ENCODE measurements around the gene NINJ1. TPM values are rescaled to one million over a fixed set of nuclear protein-coding genes. Genes with fewer than 3 reads are reported as not detected.
"Not testable (repeated sequence)": the region's sequence is repeated elsewhere in the genome, so short reads cannot be mapped to it uniquely, and the experiment has no call there.

Gene NINJ1
- total RNA-seq, 3 donors from 2014 or later = 19.5 to 68.9 (median 23.2) TPM

DNA sequence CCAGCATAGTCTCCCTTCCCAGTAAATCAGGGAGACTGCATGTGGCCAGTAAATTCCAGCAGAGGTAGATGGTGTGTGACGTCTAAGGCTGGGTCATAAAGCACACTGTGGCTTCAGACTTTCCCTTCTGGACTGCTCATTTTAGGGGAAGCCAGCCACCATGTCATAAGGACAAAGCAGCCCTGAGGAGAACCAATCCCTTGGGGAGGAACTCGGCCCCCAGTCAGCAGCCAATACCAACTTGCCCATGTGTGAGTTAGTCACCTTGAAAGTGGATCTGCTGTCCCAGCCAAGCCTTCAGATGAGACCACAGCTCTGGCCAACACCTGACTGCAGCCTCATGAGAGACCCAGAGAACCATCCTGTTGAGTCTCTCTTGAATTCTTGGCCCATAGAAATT, 14.7 kb upstream of the NINJ1 start:
- Histone ChIP-seq H3K9me3 (no peaks in the 10 kb centered on the region), H3K4me3 (no peak overlapping the region), H3K4me1 (ENCODE audit: low read depth) (peaks cover 4% of the 10 kb centered on the region), H3K36me3 (ENCODE audit: low read depth) (no peaks in the 10 kb centered on the region)
- no peak for ATAC-seq
- DNase-seq = no peak
- TF ChIP-seq, protein P1, sequence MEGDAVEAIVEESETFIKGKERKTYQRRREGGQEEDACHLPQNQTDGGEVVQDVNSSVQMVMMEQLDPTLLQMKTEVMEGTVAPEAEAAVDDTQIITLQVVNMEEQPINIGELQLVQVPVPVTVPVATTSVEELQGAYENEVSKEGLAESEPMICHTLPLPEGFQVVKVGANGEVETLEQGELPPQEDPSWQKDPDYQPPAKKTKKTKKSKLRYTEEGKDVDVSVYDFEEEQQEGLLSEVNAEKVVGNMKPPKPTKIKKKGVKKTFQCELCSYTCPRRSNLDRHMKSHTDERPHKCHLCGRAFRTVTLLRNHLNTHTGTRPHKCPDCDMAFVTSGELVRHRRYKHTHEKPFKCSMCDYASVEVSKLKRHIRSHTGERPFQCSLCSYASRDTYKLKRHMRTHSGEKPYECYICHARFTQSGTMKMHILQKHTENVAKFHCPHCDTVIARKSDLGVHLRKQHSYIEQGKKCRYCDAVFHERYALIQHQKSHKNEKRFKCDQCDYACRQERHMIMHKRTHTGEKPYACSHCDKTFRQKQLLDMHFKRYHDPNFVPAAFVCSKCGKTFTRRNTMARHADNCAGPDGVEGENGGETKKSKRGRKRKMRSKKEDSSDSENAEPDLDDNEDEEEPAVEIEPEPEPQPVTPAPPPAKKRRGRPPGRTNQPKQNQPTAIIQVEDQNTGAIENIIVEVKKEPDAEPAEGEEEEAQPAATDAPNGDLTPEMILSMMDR (IDR thresholded peaks at IDR 0.05) = no peak
- intact Hi-C loops (cut with DNase I, micrococcal nuclease) = no loop called here

DNA sequence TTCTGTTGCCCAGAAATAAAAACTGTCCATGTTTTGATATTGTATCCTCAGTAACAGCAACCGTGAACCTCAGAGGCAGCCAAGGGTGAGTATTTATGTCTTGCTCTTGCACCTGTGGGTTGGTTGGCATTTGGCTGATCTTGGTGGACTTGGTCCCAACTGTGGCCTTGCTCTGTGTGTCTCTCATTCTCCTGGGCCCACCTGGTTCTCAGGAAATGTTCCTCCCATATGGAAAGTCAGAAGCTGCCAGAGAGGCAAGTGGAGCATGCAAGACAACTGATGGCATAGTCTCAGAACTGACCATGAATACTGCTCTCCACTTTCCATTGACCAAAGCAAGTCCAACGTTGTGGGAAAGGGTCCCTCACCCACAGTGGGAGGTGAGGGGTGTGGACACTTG, 13.6 kb upstream of the NINJ1 start:
- DNase-seq (no peak), ATAC-seq (no peak)
- intact Hi-C loops (cut with DNase I, micrococcal nuclease) = no loop called here
- TF ChIP-seq, protein P1 (IDR thresholded peaks at IDR 0.05) = no peak
- no peaks in the 10 kb centered on the region for H3K9me3 ChIP-seq
- H3K4me1 ChIP-seq (ENCODE audit: low read depth) = peaks cover 4% of the 10 kb centered on the region
- no peak overlapping the region for H3K4me3 ChIP-seq
- H3K36me3 ChIP-seq (ENCODE audit: low read depth) = no peaks in the 10 kb centered on the region

DNA sequence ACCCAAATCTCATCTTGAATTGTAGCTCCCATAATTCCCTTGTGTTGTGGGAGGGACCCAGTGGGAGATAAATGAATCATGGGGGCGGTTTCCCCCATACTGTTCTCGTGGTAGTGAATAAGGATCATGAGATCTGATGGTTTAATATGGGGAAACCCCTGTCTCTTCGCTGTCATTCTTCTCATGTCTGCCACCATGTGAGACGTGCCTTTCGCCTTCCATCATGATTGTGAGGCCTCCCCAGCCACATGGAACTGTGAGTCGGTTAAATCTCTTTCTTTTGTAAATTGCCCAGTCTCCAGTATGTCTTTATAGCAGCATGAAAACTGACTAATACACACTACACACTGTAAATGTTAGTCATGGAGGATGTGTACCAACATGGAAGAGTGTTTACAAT, 12.6 kb upstream of the NINJ1 start:
- ATAC-seq; intact Hi-C loops (cut with DNase I, micrococcal nuclease); H3K4me3 ChIP-seq; H3K4me1 ChIP-seq (ENCODE audit: low read depth); DNase-seq; H3K36me3 ChIP-seq (ENCODE audit: low read depth); H3K9me3 ChIP-seq: not testable (repeated sequence)

DNA sequence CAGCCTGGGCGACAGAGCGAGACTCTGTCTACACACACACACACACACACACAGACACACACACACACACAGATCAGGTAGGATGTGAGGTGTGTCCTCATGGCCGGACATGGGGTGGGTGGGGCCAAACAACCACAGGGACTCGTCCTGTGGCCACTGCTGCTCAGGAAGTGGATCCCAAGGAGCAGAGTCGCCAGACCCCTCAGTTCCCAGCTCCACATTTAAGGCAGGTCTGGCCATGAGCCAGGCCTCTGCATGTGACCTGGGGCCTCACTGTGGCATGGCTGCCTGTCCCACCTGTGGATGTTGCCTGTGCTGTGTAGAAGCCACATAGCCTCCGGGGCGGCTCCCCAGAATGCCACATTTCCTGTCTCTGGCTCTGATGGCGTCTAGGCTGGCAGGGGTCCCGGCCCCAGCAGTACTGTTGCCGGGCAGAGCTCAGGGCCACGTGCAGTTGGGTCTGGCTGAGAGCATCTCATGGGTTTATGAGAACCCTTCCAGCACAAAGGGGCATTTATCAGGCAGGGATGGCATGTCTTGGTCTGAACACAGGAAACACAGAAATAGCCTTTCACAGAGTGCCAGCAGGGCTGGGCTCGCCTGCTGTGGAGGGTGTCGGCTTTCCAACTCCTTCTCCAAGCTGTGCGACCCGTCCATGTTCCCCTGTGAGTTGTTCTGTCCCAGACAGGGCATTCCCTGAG, 9.9 kb upstream of the NINJ1 start:
- ATAC-seq (peak; percentile 93), DNase-seq (peak; percentile 50 to 75 (median 62))
- TF ChIP-seq, protein P1 (IDR thresholded peaks at IDR 0.05) = no peak

GRCh38 chr9:93141771-93142483, 7.9 kb upstream of the NINJ1 start:
- no peaks in the 10 kb centered on the region for H3K9me3 ChIP-seq
- intact Hi-C loops (cut with DNase I, micrococcal nuclease) = no loop called here
- no peaks in the 10 kb centered on the region for H3K36me3 ChIP-seq (ENCODE audit: low read depth)
- no peak for DNase-seq
- peaks cover 4% of the 10 kb centered on the region for H3K4me1 ChIP-seq (ENCODE audit: low read depth)
- no peak overlapping the region for H3K4me3 ChIP-seq
- ATAC-seq = no peak
- TF ChIP-seq, protein P1 (IDR thresholded peaks at IDR 0.05) = no peak

More for the DNA sequence above, 9.9 kb upstream of the NINJ1 start:
- H3K9me3 ChIP-seq = no peaks in the 10 kb centered on the region
- H3K36me3 ChIP-seq (ENCODE audit: low read depth) = no peaks in the 10 kb centered on the region
- no peak overlapping the region for H3K4me3 ChIP-seq
- intact Hi-C loops (cut with DNase I, micrococcal nuclease) = no loop called here
- peaks cover 4% of the 10 kb centered on the region for H3K4me1 ChIP-seq (ENCODE audit: low read depth)

Data from mucosa of descending colon (tissue), 3 donors.